HAP-1 (cell line): ENCODE measurements around the gene GPR39.

Source experiments
- DNase-seq, 2 experiments: peaks; one replicate each; pipeline ENCODE4 v3.0.0-alpha.2; 2016 to 2020; ENCODE audit warnings: low spot score in 2 of 2
- H3K27me3 ChIP-seq: fragments of 250-450 bp; sonication (Bioruptor Pico); 2 replicates; pipeline ENCODE4 v1.5.1; 2020; ENCODE audit warnings: low read depth, mild to moderate bottlenecking, moderate library complexity
- H3K36me3 ChIP-seq: fragments of 250-450 bp; sonication (Bioruptor Pico); replicated peaks from 2 replicates; pipeline ENCODE4 v1.5.1; 2020; ENCODE audit warnings: mild to moderate bottlenecking
- H3K4me1 ChIP-seq: fragments of 250-450 bp; sonication (Bioruptor Pico); 2 replicates; pipeline ENCODE4 v1.5.1; 2020; ENCODE audit warnings: mild to moderate bottlenecking
- H3K4me3 ChIP-seq: fragments of 250-450 bp; sonication (Bioruptor Pico); 2 replicates; pipeline ENCODE4 v1.5.1; 2020; ENCODE audit warnings: mild to moderate bottlenecking, moderate library complexity
- H3K9me3 ChIP-seq: fragments of 250-450 bp; sonication (Bioruptor Pico); 2 replicates; pipeline ENCODE4 v1.5.1; 2020; ENCODE audit warnings: mild to moderate bottlenecking, moderate library complexity
- in situ Hi-C: fragments of 300-500 bp; cut with MboI; formaldehyde crosslinking; loops from 3 replicates; pipeline ENCODE4 v1.14.3; 2020; ENCODE audit warnings: low sequenced_read_pairs, inconsistent platforms, mixed read lengths

GPR39 gene

GRCh38 chr2:132419941-132420340, 3.3 kb downstream of the GPR39 start:
- DNase-seq = no peak
- H3K36me3 ChIP-seq = no peaks in the 10 kb centered on the region
- H3K9me3 ChIP-seq = no peaks in the 10 kb centered on the region
- no peaks in the 10 kb centered on the region for H3K4me1 ChIP-seq
- no peak overlapping the region for H3K4me3 ChIP-seq
- H3K27me3 ChIP-seq = no peaks in the 10 kb centered on the region
- in situ Hi-C loops = no loop called here

GRCh38 chr2:132420816-132421805, 4.5 kb downstream of the GPR39 start:
- no peaks in the 10 kb centered on the region for H3K27me3 ChIP-seq
- in situ Hi-C loops = no loop called here
- H3K4me3 ChIP-seq = no peak overlapping the region
- H3K9me3 ChIP-seq = no peaks in the 10 kb centered on the region
- H3K36me3 ChIP-seq = no peaks in the 10 kb centered on the region
- DNase-seq = no peak
- H3K4me1 ChIP-seq = no peaks in the 10 kb centered on the region

- no peaks in the 10 kb centered on the region for H3K27me3 ChIP-seq
- no peak overlapping the region for H3K4me3 ChIP-seq
- H3K9me3 ChIP-seq = no peaks in the 10 kb centered on the region
- DNase-seq = no peak
- no peaks in the 10 kb centered on the region for H3K36me3 ChIP-seq
- in situ Hi-C loops = no loop called here
- no peaks in the 10 kb centered on the region for H3K4me1 ChIP-seq
Observed at GRCh38 chr2:132422736-132423135, 6.1 kb downstream of the GPR39 start.

- no peaks in the 10 kb centered on the region for H3K9me3 ChIP-seq
- DNase-seq = no peak
- no peaks in the 10 kb centered on the region for H3K4me1 ChIP-seq
- no peaks in the 10 kb centered on the region for H3K27me3 ChIP-seq
- H3K4me3 ChIP-seq = no peak overlapping the region
- in situ Hi-C loops = no loop called here
- H3K36me3 ChIP-seq = no peaks in the 10 kb centered on the region
Observed at GRCh38 chr2:132424526-132425121, 8.0 kb downstream of the GPR39 start.

- Histone ChIP-seq H3K4me3 (no peak overlapping the region), H3K36me3 (no peaks in the 10 kb centered on the region), H3K9me3 (no peaks in the 10 kb centered on the region), H3K27me3 (no peaks in the 10 kb centered on the region), H3K4me1 (no peaks in the 10 kb centered on the region)
- no peak for DNase-seq
- in situ Hi-C loops = no loop called here
Observed at GRCh38 chr2:132426033-132426432, 9.4 kb downstream of the GPR39 start.

- no peaks in the 10 kb centered on the region for H3K36me3 ChIP-seq
- no peaks in the 10 kb centered on the region for H3K9me3 ChIP-seq
- no peaks in the 10 kb centered on the region for H3K27me3 ChIP-seq
- DNase-seq = no peak
- H3K4me3 ChIP-seq = no peak overlapping the region
- in situ Hi-C loops = no loop called here
- no peaks in the 10 kb centered on the region for H3K4me1 ChIP-seq
Observed at GRCh38 chr2:132426656-132427055, 10.1 kb downstream of the GPR39 start.

GRCh38 chr2:132429351-132429750, 12.7 kb downstream of the GPR39 start:
- DNase-seq = no peak
- Histone ChIP-seq H3K36me3 (no peaks in the 10 kb centered on the region), H3K4me3 (no peak overlapping the region), H3K9me3 (no peaks in the 10 kb centered on the region), H3K4me1 (no peaks in the 10 kb centered on the region), H3K27me3 (no peaks in the 10 kb centered on the region)
- in situ Hi-C loops = no loop called here

GRCh38 chr2:132429941-132430573, 13.5 kb downstream of the GPR39 start:
- no peaks in the 10 kb centered on the region for H3K9me3 ChIP-seq
- in situ Hi-C loops = no loop called here
- H3K4me1 ChIP-seq = no peaks in the 10 kb centered on the region
- no peaks in the 10 kb centered on the region for H3K27me3 ChIP-seq
- no peak overlapping the region for H3K4me3 ChIP-seq
- no peaks in the 10 kb centered on the region for H3K36me3 ChIP-seq
- DNase-seq = no peak

GRCh38 chr2:132430895-132431294, 14.3 kb downstream of the GPR39 start:
- DNase-seq = no peak
- Histone ChIP-seq H3K4me1 (no peaks in the 10 kb centered on the region), H3K27me3 (no peaks in the 10 kb centered on the region), H3K4me3 (no peak overlapping the region), H3K9me3 (no peaks in the 10 kb centered on the region), H3K36me3 (no peaks in the 10 kb centered on the region)
- in situ Hi-C loops = no loop called here

GRCh38 chr2:132437852-132438669, 21.5 kb downstream of the GPR39 start:
- no peak overlapping the region for H3K4me3 ChIP-seq
- no peaks in the 10 kb centered on the region for H3K36me3 ChIP-seq
- H3K27me3 ChIP-seq = no peaks in the 10 kb centered on the region
- no peak for DNase-seq
- no peaks in the 10 kb centered on the region for H3K4me1 ChIP-seq
- H3K9me3 ChIP-seq = no peaks in the 10 kb centered on the region
- in situ Hi-C loops = no loop called here

- no peaks in the 10 kb centered on the region for H3K4me1 ChIP-seq
- no peaks in the 10 kb centered on the region for H3K27me3 ChIP-seq
- DNase-seq = no peak
- in situ Hi-C loops = no loop called here
- no peaks in the 10 kb centered on the region for H3K9me3 ChIP-seq
- H3K4me3 ChIP-seq = no peak overlapping the region
- no peaks in the 10 kb centered on the region for H3K36me3 ChIP-seq
Observed at GRCh38 chr2:132438691-132439090, 22.1 kb downstream of the GPR39 start.

GRCh38 chr2:132439703-132440398, 23.2 kb downstream of the GPR39 start:
- H3K4me1 ChIP-seq = no peaks in the 10 kb centered on the region
- in situ Hi-C loops = no loop called here

GRCh38 chr2:132441051-132441450, 24.4 kb downstream of the GPR39 start:
- Histone ChIP-seq H3K9me3 (no peaks in the 10 kb centered on the region), H3K27me3 (no peaks in the 10 kb centered on the region), H3K4me3 (no peak overlapping the region), H3K4me1 (no peaks in the 10 kb centered on the region), H3K36me3 (no peaks in the 10 kb centered on the region)
- no peak for DNase-seq
- in situ Hi-C loops = no loop called here

More at GRCh38 chr2:132439703-132440398, 23.2 kb downstream of the GPR39 start:
- no peak for DNase-seq
- Histone ChIP-seq H3K9me3 (no peaks in the 10 kb centered on the region), H3K36me3 (no peaks in the 10 kb centered on the region), H3K4me3 (no peak overlapping the region), H3K27me3 (no peaks in the 10 kb centered on the region)
